HG03460 (cell line): Measurements from ENCODE around the gene DUSP12.

Experiments
- ATAC-seq: cut with Tn5 transposase; IDR thresholded peaks from one replicate; pipeline ENCODE4 v1.9.1; 2021; ENCODE audit not compliant: unreplicated experiment

The DUSP12 gene

GRCh38 chr1:161726473-161727255 lies 22.9 kb upstream of the DUSP12 start:
- ATAC-seq = peak; percentile 51

GRCh38 chr1:161727256-161727924 lies 22.2 kb upstream of the DUSP12 start:
- peak; percentile 16 for ATAC-seq

- ATAC-seq = no peak
Observed at GRCh38 chr1:161728376-161729226, 21.0 kb upstream of the DUSP12 start.

GRCh38 chr1:161730050-161730564 lies 19.5 kb upstream of the DUSP12 start:
- ATAC-seq = no peak

GRCh38 chr1:161731241-161731640 lies 18.3 kb upstream of the DUSP12 start:
- ATAC-seq = no peak

GRCh38 chr1:161731981-161732718 lies 17.4 kb upstream of the DUSP12 start:
- ATAC-seq = no peak

GRCh38 chr1:161733526-161733925 lies 16.1 kb upstream of the DUSP12 start:
- no peak for ATAC-seq

GRCh38 chr1:161735837-161736236 lies 13.7 kb upstream of the DUSP12 start:
- no peak for ATAC-seq

- no peak for ATAC-seq
Observed at GRCh38 chr1:161736335-161736969, 13.1 kb upstream of the DUSP12 start.

GRCh38 chr1:161737625-161738024 lies 12.0 kb upstream of the DUSP12 start:
- ATAC-seq = no peak

- ATAC-seq = peak; percentile 78
Observed at GRCh38 chr1:161738627-161739287, 10.8 kb upstream of the DUSP12 start.

GRCh38 chr1:161739865-161740566 lies 9.6 kb upstream of the DUSP12 start:
- ATAC-seq = no peak

GRCh38 chr1:161740921-161741320 lies 8.7 kb upstream of the DUSP12 start:
- no peak for ATAC-seq

- no peak for ATAC-seq
Observed at GRCh38 chr1:161743231-161743630, 6.4 kb upstream of the DUSP12 start.

GRCh38 chr1:161747801-161748200 lies 1.8 kb upstream of the DUSP12 start:
- no peak for ATAC-seq

GRCh38 chr1:161763522-161764098 lies 14.0 kb downstream of the DUSP12 start:
- ATAC-seq = no peak

- ATAC-seq = peak; percentile 71
Observed at GRCh38 chr1:161766102-161766981, 16.8 kb downstream of the DUSP12 start, which contains the start of gene ATF6. TSS of gene ATF6 (plus strand) at chr1:161766320. CDS start at chr1:161766361, 41 bp downstream.

GRCh38 chr1:161768461-161768860 lies 18.9 kb downstream of the DUSP12 start:
- no peak for ATAC-seq
